Measurements from ENCODE around the gene STRA8. TPM values are rescaled to one million over a fixed set of nuclear protein-coding genes. Genes with fewer than 3 reads are reported as not detected.

Gene STRA8
- total RNA-seq, 1 experiment from 2014 or later = not detected

GRCh38 chr7:135204876-135205275 is 28.8 kb upstream of the STRA8 start:
- H3K4me1 Mint-ChIP-seq (ENCODE audit: insufficient read depth, unreplicated experiment) = peaks cover 5% of the 10 kb centered on the region
- H3K27ac Mint-ChIP-seq (ENCODE audit: low read depth, unreplicated experiment) = no peak overlapping the region
- BruUV-seq (replicated peaks) = no TSS peak
- no peaks in the 10 kb centered on the region for H3K27me3 Mint-ChIP-seq (ENCODE audit: insufficient read depth, unreplicated experiment)
- CTCF ChIA-PET = interaction anchor here (1.2 to 1.7 kb wide), 2 partner anchors 17 to 219 kb away, joined by 4 to 6 read pairs; partner anchors contain the start of gene AGBL3
- H3K9me3 Mint-ChIP-seq (ENCODE audit: unreplicated experiment) = no peaks in the 10 kb centered on the region
- POLR2A ChIA-PET = interaction anchor here (1.7 kb wide), 1 partner anchor 34 kb away, joined by 6 read pairs; the partner anchor contains the start of gene CYREN
- H3K4me3 Mint-ChIP-seq (ENCODE audit: unreplicated experiment) = no peak overlapping the region
- peak; percentile 38 for DNase-seq (ENCODE audit: unreplicated experiment)
- H3K36me3 Mint-ChIP-seq (ENCODE audit: insufficient read depth, unreplicated experiment) = peaks cover 17% of the 10 kb centered on the region
- intact Hi-C loops (cut with micrococcal nuclease) = no loop called here
- TF ChIP-seq CTCF (IDR thresholded peaks at IDR 0.05; ENCODE audit: unreplicated experiment) = no peak

GRCh38 chr7:135205850-135206249 is 27.8 kb upstream of the STRA8 start:
- no peak for DNase-seq (ENCODE audit: unreplicated experiment)
- ChIA-PET POLR2A (interaction anchor here (1.7 kb wide), 1 partner anchor 35 kb away, joined by 6 read pairs; the partner anchor contains the start of gene CYREN), CTCF (interaction anchor here (0.6 to 0.7 kb wide), 3 partner anchors 12 to 22 kb away, joined by 3 read pairs; no protein-coding TSS in a partner anchor)
- TF ChIP-seq CTCF (IDR thresholded peaks at IDR 0.05; ENCODE audit: unreplicated experiment) = no peak
- no peaks in the 10 kb centered on the region for H3K9me3 Mint-ChIP-seq (ENCODE audit: unreplicated experiment)
- H3K27ac Mint-ChIP-seq (ENCODE audit: low read depth, unreplicated experiment) = no peak overlapping the region
- intact Hi-C loops (cut with micrococcal nuclease) = no loop called here
- H3K4me3 Mint-ChIP-seq (ENCODE audit: unreplicated experiment) = no peak overlapping the region
- H3K4me1 Mint-ChIP-seq (ENCODE audit: insufficient read depth, unreplicated experiment) = peaks cover 5% of the 10 kb centered on the region
- H3K36me3 Mint-ChIP-seq (ENCODE audit: insufficient read depth, unreplicated experiment) = peaks cover 17% of the 10 kb centered on the region
- BruUV-seq (replicated peaks) = no TSS peak
- no peaks in the 10 kb centered on the region for H3K27me3 Mint-ChIP-seq (ENCODE audit: insufficient read depth, unreplicated experiment)

GRCh38 chr7:135206941-135207391 is 26.7 kb upstream of the STRA8 start:
- no peak overlapping the region for H3K27ac Mint-ChIP-seq (ENCODE audit: low read depth, unreplicated experiment)
- DNase-seq (ENCODE audit: unreplicated experiment) = no peak
- no TSS peak for BruUV-seq (replicated peaks)
- intact Hi-C loops (cut with micrococcal nuclease) = no loop called here
- H3K36me3 Mint-ChIP-seq (ENCODE audit: insufficient read depth, unreplicated experiment) = peaks cover 17% of the 10 kb centered on the region
- H3K9me3 Mint-ChIP-seq (ENCODE audit: unreplicated experiment) = no peaks in the 10 kb centered on the region
- peaks cover 5% of the 10 kb centered on the region for H3K4me1 Mint-ChIP-seq (ENCODE audit: insufficient read depth, unreplicated experiment)
- POLR2A ChIA-PET = interaction anchor here (0.6 to 1.3 kb wide), 2 partner anchors 24 to 30 kb away, joined by 3 to 4 read pairs; no protein-coding TSS in a partner anchor
- H3K27me3 Mint-ChIP-seq (ENCODE audit: insufficient read depth, unreplicated experiment) = no peaks in the 10 kb centered on the region
- TF ChIP-seq CTCF (IDR thresholded peaks at IDR 0.05; ENCODE audit: unreplicated experiment) = no peak
- no peak overlapping the region for H3K4me3 Mint-ChIP-seq (ENCODE audit: unreplicated experiment)
- CTCF ChIA-PET = no interaction called here

GRCh38 chr7:135207406-135208101 is 26.1 kb upstream of the STRA8 start:
- peaks cover 11% of the 10 kb centered on the region for H3K36me3 Mint-ChIP-seq (ENCODE audit: insufficient read depth, unreplicated experiment)
- no peaks in the 10 kb centered on the region for H3K9me3 Mint-ChIP-seq (ENCODE audit: unreplicated experiment)
- no peaks in the 10 kb centered on the region for H3K27me3 Mint-ChIP-seq (ENCODE audit: insufficient read depth, unreplicated experiment)
- BruUV-seq (replicated peaks) = no TSS peak
- H3K4me1 Mint-ChIP-seq (ENCODE audit: insufficient read depth, unreplicated experiment) = peaks cover 5% of the 10 kb centered on the region
- DNase-seq (ENCODE audit: unreplicated experiment) = no peak
- TF ChIP-seq CTCF (IDR thresholded peaks at IDR 0.05; ENCODE audit: unreplicated experiment) = no peak
- H3K27ac Mint-ChIP-seq (ENCODE audit: low read depth, unreplicated experiment) = no peak overlapping the region
- ChIA-PET CTCF (no interaction called here), POLR2A (interaction anchor here (1.3 kb wide), 1 partner anchor 30 kb away, joined by 4 read pairs; no protein-coding TSS in a partner anchor)
- intact Hi-C loops (cut with micrococcal nuclease) = no loop called here
- no peak overlapping the region for H3K4me3 Mint-ChIP-seq (ENCODE audit: unreplicated experiment)
